ENCODE data around the gene AKAP13.

The AKAP13 gene

DNA sequence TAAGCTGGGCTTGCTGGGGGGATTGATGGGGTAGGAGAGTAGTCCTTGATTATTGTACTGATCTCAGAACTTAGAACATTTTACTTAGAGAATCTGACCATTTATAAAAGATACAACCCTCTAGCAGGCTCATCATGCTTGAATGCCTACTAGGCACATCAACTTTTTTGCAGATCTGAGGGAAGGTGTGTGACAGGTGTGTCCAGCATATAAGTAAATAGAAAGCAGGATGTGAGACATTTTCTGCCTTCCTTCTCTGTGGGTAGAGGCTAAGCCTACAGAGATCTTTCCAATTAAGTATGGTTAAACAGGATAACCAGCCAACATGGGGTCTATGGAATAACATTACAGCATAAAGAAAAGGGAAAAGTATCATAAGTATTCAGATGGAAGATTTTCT is 159.1 kb downstream of the AKAP13 start:
- no peak for DNase-seq (ENCODE audit: low spot score)

DNA sequence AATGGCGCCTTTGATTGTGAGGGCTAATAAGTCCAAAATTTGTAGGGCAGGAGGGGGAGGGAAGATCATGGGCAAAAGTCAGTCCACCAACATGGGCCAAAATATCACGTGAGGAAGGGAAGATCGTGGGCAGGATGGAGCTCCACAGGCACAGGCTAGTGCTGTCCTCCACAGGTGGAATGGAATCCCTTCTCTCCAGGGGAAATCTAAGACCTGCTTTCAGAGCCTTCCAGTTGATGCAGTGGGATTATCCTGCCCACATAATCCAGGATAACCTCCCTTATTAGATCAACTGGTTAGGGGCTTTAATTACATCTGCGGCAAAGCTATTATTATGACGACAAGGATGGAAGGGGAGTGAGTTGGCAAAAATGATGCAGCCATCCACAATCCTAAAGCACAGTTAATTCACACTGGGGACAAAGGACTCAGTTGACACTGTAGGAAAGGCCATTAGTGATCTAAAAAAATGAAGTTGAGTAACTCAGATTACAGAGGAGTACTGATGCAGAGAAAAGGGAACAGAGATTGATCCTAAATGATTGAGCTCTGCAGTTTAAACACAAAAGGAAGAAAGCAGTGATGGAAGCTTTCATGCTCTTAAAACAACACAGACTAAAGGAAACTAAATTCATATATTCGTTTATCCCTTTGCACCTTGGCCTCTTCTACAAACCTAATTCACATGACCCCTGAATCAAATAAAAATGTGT is 159.8 kb downstream of the AKAP13 start:
- no peak for DNase-seq (ENCODE audit: low spot score)

DNA sequence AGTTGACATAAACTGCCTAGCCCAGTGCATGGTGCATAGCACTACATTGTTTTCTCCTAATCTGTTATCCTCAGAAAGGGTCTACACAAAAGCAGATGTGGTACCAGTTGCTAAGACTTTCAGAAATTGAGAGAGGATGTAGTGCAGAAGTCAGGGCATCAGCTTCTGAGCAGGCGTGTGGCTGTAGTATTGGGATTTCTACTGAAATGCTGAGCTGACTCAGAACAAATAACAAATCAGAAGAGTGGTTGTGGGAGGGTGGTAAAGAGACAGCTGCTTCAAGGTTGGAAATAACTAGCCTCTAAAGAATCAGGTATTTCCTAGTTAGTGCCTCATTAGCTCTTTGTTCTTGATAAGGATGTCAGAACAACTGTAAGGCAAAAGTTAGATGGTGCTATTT is 161.3 kb downstream of the AKAP13 start:
- DNase-seq (ENCODE audit: low spot score), result no peak

DNA sequence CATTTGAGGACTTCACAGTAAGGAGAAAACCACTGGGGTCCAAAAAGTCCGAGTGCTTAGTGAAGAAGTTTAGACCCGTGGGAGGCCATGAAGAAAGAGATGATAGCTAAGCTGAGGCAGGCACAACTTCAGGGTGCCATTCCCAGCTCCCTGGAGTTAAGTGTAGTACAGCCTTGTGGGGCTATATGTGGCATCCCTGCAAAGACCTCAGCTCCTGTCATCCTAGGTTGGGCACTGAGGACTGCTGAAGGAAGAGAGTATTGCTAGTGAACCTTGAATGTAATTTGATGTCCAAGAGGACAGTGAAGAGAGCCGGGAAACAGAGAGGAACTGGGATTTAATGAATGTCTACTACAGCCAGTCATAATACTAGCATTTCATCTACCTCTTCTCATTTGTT is 162.1 kb downstream of the AKAP13 start:
- DNase-seq (ENCODE audit: low spot score), result no peak

DNA sequence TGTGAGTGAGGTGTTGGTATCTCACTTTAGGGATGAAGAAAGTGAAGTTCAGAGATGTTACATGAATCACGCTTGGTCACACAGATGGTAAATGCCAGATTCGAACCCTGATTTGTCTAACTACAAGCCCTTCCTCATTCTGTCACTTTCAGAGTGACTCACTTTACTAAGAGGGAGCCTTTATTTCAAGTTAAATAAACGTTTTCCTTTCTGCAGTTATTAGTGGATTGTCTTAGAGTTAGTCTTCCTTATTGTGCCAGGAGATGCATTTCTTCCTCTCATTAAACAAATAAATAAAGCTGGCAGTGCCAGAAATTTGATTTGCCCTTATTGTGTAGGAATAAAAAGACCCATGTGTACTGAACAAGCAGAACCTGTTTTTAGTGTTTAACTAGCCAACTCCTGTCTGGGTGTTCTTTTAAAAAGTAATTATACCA is 162.5 kb downstream of the AKAP13 start:
- DNase-seq (ENCODE audit: low spot score), result no peak

DNA sequence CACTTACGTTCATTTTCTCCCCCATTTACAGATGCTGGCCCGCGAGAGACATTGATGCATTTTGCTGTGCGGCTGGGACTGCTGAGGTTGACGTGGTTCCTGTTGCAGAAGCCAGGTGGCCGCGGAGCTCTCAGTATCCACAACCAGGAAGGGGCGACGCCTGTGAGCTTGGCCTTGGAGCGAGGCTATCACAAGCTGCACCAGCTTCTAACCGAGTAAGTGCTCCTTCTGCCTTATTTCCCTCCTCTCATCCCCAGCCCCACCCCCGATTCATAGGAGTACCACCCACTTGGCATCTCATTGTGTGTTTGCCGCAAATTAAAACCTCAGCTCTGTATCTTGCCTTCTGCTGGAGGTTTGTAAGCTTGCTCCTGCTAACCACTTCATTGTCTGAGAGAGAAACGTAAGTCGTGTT is 163.3 kb downstream of the AKAP13 start:
- no peak for DNase-seq (ENCODE audit: low spot score)

DNA sequence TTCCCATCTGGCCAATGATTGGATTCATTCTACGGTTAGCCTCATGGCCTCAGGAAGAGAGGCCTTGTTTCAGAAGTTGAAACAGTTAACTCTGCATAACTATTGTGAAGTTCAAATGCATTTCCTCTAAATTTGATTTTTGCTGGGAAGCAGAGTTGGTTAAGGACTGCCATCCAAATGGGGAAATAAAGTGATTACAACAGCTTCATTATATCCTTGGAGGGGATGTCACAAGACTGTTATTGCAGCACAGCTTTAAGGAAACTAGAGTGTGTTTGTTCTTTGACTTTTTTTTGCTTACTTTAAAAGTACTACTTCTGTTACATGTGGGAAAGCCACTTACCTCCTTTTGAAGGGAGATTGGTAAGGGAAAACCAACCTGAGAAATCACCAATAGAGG is 164.8 kb downstream of the AKAP13 start:
- no peak for DNase-seq (ENCODE audit: low spot score)

DNA sequence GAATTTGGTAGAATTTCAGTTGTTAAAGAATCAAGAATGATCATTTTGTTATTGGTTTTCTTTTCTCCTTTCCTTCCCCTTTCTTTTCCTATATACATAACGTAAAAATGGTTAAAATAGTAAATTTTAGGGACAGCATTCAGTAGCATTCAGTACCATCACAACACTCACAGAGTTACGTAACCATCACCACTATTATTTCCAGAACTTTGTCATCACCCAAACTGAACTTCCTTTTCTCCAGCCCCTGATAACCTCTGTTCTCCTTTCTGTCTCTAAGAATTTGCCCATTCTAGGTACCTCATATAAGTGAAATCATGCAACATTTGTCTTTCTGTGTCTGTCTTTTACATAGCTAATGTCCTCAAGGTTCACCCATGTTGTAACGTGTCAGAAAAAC is 165.3 kb downstream of the AKAP13 start:
- DNase-seq (ENCODE audit: low spot score), result no peak

DNA sequence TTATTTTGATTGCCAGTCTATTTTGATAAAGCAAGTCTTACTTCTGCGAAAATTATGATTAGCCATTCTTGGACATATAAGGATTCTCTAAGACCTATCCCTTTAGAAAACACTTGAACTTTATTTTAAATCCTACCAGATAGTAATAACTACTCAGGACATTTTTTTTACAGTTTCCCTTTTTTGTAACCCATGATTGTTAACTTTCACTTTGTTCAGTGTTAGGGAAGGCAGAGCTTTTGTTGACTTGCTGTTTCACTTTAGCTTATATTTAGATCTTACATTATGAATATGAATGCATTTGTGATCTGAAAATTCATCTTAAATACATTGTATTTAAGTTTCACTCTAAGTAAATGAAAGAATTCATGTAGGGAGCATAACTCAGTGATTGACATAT is 167.0 kb downstream of the AKAP13 start:
- DNase-seq (ENCODE audit: low spot score), result no peak

DNA sequence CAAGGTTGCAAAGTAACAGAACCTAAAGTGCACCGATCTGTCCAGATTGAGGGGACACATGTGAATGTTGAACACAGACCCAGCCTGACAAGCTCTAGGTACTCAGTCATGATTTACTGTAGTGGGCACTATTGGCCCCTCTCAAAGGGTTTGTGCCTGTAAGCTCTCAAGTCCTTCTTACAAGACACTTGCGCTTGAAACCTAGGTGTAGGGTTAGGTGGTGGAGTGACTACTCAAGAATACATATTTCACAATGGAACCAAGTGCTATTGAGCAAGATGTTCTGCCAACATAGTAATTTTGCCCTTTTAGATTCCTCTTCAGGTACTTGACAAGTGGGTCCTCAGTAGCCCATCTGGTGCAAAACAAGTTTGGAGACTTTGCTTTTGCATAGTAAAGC is 169.9 kb downstream of the AKAP13 start:
- no peak for DNase-seq (ENCODE audit: low spot score)

DNA sequence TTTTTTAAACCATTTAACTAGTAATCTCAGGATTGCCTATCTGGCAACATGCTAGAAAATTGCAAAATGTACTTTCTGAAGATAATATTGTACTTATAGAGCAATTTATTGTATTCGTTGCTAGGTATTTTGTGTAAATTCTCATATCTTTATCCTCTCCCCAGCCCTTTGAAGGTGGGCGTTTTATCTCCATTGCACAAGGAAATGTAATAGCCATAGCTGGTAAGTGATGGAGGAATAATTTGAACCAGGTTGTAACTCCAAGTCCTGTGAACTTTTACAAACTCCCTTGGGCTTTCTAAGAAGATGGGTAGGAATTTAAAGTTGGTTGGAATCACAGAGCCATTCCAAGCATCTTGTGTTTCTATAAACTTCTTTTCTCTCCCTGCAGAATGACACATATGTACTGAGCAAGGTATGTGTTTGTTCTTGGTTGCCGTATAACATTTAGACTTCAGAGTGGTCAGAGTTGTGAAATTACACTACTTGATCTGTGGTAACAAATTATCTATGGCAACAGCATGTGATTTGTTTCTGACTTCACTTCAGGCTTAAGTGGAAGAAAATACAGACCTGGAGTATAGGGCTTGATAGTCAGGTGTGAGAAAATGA is 170.9 kb downstream of the AKAP13 start:
- DNase-seq (ENCODE audit: low spot score), result no peak

DNA sequence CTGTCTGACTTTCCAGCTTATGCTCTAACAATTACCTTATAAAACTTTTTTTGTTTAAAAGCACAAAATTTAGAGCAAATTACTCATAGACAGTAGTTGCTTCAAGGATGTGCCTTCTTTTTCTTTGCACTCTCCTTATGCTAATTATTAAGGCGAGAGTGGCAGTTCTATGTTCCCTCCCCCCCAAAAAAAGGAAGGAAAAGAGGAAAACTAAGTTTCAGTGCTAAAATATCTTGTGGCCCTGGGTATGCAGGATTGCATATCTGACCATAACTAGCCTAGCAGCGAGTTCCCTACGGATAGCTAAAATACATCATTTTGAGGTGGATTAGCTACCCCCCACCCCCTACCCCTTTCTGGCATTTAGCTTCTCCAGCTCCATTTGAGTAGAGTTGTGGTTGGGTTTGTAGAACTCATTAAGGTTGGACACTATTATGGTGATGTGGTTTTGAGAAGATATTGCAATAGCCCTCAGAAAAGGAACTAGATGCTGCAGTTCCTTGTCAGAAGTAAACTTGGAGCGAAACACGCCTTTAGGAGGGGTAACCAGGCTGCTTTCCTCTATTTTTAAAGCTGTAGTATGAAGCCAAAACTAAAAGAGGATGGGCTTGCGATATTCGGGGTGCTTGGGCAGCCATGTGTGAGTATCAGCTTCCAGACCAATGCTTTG is 174.6 kb downstream of the AKAP13 start:
- no peak for DNase-seq (ENCODE audit: low spot score)

DNA sequence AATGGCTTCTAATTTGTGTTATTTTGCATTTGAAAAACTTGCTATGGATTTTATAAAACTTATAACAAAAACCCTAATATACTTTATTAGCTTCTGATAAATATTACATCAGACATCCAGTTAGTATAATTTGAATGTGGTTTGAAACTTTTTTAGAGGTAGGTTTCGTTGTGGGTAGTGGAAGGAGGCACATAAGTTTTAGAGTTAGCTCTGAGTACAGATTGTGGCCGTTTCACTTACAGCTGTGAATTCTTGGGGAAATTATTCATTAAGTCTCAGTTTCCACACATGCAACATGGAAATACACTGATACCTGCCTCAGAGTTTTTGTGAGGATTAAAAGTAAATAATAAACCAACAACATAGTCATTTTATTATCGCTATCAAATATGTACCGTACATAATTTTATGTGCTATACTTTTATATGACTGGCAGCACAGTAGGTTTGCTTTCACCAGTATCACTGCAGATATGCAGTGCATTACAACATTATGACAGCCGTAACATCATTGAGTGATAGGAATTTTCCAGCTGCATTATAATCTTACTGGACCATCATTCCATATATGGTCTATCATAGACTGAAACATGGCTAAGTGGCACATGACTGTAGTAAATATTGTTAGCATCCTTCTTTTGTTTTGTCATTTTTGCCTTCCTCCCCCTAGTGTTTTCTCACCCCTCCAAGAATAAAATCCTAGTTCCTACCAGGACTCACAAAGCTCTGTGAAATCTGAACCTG is 175.6 kb downstream of the AKAP13 start:
- DNase-seq (ENCODE audit: low spot score), result no peak

DNA sequence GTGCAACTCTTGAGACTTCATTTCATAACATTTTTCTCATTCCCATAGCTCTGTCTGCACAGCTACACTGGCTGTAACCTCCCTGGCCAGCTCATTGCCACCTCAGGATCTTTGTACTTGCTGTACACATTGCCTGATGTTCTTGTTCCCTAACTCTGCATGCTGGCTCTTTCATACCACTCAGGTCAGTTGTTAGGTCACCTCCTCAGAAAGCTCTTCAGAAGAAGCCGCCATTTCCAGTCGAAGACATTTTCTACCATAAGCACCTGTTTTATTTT is 176.2 kb downstream of the AKAP13 start:
- DNase-seq (ENCODE audit: low spot score), result no peak

DNA sequence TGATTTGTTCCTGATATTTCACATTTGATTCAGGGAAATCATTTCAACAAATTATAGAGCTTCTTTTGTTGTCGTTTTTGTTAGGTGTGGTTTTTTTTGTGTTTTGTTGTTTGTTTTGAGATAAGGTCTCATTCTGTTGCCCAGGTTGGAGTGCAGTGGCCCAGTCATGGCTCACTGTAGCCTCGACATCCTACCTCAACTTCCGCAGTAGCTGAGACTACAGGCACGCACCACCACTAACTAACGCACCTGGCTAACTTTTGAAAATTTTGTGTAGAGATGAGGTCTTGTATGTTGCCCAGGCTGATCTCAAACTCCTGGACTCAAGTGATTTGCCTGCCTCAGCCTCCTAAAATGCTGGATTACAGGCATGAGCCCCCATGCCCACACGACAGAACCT is 177.0 kb downstream of the AKAP13 start:
- no peak for DNase-seq (ENCODE audit: low spot score)

DNA sequence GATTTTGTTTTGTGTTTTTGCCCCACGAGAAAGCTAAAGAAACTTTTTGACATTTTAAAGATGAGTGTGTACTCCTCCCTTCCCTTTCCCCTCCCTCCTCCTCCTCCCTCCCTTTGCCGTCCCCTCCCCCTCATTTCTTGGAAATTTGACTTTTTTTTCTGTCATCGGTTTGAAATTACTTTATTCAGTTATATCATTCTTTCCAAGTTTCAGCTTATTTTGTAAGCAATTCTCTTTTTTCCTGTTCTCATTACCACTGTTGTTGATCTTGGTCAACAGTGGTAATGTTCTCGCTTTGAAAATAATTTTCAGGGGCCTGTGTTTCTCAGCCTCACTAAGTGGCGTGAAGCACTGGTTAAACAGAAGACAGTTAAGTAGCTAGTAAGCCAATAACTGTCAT is 178.4 kb downstream of the AKAP13 start:
- no peak for DNase-seq (ENCODE audit: low spot score)

DNA sequence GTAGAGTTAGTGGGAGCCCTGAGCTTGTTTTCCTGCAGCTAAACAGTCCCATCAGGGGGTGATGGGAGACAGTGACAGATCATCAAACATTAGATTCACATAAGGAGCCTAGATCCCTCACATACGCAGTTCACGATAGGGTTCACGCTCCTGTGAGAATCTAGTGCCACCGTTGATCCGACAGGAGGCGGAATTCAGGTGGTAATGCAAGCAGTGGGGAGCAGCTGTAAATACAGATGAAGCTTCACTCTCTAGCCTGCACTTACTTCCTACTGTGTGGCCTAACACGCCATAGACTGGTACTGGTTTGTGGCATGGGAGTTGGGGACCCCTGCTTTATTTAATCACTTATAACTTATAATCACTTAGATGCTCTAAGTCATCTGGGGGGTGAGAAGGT is 179.1 kb downstream of the AKAP13 start:
- no peak for DNase-seq (ENCODE audit: low spot score)

DNA sequence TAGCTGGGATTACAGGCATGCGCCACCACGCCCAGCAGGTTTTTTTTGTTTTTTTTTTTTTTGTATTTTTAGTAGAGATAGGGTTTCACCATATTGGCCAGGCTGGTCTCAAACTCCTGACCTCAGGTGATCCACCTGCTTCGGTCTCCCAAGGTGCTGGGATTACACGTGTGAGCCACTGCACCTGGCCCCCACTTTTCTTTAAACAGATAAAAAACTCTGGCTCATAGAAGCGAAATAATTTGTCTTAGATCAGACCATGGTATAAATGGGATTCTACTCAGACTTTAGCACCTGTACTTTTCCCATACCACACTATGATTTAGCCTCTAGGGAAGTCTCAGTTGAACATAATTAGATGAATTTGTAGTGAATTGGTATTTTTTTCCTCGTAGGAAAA is 182.4 kb downstream of the AKAP13 start:
- no peak for DNase-seq (ENCODE audit: low spot score)

DNA sequence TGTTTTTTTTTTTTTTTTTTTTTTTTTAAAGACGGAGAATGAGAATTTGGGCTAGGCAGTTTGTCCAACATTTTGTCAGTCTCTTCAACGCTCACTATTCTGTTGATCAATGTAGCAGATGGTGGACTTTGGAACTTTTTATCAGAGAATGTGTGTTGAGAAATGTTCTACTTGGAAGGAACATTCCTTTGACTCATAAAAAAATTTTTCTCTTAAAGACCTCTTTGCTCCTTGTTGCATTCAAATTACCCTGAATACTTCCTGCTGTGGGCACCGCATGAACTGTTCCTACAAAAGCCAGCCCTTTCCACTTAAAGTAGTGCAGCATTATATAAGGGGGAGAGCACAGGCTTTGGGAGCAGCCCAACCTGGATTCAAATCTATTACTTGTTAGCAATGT is 182.9 kb downstream of the AKAP13 start:
- no peak for DNase-seq (ENCODE audit: low spot score)

DNA sequence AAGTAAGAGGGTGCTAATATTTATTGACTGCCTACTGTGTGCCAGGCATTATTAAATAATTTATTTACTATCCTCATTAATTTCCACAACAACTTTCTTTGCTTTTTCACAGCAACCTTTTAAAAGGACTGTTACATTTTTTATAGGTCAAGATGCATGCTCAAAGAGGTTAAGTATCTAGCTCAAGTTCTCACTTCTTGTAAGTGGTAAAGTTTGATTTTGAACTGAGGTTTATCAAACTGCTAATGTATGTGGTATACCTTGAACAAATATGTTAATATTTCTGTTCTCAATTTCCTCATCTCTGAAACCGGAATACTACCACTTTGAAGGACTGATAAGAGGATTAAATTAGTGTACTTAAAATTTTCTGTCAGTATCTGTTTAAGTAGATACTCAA is 183.3 kb downstream of the AKAP13 start:
- no peak for DNase-seq (ENCODE audit: low spot score)

DNA sequence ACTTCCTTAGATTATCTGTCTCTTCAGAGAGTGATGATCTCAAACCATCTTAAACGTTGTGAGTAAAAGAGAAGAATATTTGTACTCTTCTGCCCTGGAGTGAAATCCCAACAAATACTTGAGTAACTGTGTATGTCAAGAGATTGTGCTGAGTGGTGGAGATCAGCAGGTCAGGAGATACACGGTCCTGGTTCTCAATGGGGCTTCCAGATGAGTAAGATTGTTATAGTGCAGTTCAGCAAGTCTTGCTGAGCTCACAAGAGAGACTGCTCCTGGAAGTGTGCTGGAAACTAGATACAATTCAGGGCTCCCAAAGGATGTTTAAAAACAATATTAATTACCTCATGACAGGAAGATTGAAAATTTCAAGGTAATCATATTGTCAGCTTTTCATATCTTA is 184.3 kb downstream of the AKAP13 start:
- no peak for DNase-seq (ENCODE audit: low spot score)

DNA sequence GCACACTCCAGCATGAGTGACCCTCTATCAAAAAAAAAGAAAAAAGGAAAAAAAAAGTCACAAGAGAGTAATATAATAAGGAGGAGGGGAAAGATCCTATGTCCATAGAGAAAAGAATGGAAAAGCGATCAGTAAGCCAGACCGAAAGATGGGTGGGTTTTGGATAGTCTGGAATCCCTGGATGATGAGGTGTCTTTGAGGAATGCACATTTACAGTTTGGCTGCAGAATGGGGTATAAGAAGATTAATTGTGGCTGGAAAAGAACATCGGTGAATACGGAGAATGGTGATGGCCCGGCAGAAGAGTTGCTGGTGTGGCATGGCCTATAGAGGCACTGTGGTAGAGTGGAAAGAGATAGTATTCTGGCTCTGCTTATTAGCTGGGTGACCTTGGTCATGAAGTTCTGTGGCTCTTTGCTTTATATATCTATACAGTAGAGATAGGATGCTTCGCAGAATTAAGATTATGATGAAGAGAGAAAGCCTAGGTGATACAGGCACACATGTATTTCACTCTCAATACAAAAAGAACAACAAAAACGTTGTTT is 187.9 kb downstream of the AKAP13 start:
- no peak for DNase-seq (ENCODE audit: low spot score)

DNA sequence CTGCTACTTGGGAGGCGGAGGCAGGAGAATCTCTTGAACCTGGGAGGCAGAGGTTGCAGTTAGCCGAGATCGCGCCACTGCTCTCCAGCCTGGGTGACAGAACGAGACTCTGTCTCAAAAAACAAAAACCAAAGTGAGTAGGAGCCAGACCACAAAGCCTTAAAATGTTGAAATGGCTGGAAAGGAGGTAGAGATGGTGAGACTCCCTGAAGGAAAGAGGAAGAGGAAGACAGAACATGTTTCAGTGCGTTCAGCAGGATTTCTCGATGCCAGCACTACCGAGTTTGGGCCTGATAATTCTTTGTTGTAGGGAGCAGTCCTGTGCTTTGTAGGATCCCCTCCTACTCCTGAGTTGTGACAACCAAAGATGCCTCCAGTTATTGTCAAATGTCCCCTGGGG is 189.9 kb downstream of the AKAP13 start:
- DNase-seq (ENCODE audit: low spot score), result no peak

Measured in putamen (tissue), 1 donor.